NK-92 treated with Interleukin-12 subunit alpha and Interleukin-12 subunit beta, amount 100 ng/mL, for 24 hours (cell line): ENCODE measurements around the gene RAB3C.

Source experiments
- DNase-seq: peaks from one replicate; lab custom pipeline; 2025; lab: John Stamatoyannopoulos, UW

Gene RAB3C

DNA sequence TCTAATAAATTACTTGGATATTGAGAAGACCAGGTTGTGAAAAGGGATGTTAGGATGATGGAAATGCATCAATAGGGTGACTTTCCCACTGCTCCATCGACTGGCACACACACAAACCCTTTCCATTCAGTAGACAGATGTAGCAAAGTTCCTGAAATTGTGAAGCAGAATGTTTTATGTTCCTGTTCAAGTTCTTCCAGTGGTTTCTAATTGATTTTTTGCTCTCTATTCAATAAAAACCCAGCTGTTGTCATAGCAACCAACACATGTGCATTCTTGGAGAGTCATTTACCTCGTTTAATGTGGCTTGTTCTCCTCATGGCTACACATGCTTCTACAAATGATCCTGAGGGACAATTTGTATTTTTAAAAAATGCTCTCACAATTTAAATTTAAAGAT, 244.6 kb downstream of the RAB3C start:
- no peak for DNase-seq

DNA sequence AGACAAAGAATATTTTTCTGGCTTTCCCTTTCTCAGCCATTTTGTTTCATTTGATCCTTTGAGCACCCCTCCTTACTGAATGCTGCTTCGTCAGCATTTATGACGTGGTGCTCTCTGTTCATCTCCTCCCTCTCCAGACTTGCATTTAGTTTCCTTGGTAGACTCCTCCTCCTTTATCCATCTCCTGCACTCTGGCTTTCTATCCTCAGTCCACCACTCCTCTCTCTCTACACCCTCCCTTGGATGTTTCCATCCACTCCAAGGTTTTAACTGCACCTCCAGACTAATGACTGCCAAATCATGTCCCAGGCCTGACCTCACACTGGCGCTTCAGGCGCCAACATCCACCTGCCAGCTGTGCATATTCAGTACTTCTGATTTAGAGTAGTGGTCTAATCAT, 245.4 kb downstream of the RAB3C start:
- DNase-seq: no peak

DNA sequence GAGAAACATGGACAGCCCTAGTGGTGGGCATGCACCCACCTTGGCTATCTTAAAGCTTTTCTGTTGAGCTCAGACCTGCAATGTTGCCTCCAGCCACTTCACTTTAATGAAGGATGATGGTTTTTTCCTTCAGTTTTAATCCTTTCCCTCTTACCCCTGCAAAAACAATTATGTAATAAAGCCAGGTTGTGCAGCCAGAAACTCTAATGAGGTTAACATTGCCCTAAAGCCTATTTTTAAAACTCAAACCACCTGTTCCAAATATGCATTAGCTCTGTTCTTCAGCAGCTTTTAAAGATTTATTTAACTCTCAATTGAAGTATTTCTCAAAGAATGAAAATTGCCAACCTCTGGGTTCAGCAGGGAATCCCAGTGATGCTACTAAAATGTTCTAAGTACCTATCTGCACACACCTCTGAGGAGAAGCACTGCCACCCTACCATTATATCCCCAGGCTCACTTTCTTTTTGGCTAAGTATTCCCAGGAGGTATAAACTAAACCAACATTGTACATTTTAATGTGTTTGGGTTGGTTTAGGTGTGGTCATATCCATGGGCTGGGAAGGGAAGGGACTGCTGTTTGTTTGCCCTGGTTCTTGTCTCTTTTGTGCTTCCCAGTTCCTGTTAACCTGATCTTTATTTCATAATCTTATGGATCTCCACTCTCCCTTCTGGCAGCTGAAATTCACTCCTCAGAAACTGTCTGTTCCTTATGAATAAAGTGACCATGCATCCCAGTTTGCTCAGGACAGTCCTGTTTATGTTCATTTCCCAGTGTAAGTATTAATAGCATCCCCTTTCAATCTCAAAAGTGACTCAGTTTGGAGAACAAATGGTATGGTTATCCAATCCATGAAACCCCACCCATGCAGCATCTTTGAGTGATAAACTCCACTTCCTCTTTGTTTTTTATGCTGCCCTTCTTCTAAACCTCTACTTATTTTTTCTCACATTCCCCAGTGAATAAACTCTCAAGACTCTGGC, 251.7 kb downstream of the RAB3C start:
- no peak for DNase-seq

- DNase-seq: no peak
Measured at GRCh38 chr5:58836351-58836750, 253.5 kb downstream of the RAB3C start.

DNA sequence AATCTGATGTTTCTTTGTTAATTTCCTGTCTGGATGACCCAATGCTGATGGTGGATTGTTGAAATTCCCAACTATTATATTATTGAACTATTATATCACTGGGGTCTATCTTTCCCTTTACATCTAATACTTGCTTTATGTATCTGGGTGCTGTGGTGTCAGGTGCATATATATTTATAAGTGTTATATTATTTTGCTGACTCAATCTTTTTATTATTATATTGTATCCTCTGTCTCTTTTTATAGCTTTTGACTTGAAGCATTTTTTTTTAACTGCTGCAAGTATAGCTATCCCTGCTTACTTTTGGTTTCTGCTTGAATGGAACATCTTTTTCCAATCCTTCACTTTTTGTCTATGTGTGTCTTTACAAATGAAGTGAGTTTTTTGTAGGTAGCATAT, 255.9 kb downstream of the RAB3C start:
- no peak for DNase-seq

DNA sequence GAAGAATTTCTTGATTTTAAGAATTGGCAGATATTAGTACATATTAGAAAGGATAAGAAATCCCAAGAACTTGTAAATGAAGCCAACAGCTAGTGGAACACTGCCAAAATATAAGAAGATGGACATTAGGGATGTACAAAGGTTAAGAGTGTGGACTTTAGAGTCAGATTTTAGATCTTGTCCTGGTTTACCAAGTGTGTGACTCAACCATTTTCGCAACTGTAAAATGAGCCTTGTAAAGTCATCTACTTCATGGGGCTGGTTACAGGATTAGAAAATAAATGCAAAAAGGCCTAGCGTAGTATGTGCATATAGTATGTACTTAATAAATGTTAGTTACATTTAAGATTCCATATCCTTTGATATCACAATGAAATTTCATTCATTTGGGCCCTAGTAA, 260.0 kb downstream of the RAB3C start:
- DNase-seq: no peak

DNA sequence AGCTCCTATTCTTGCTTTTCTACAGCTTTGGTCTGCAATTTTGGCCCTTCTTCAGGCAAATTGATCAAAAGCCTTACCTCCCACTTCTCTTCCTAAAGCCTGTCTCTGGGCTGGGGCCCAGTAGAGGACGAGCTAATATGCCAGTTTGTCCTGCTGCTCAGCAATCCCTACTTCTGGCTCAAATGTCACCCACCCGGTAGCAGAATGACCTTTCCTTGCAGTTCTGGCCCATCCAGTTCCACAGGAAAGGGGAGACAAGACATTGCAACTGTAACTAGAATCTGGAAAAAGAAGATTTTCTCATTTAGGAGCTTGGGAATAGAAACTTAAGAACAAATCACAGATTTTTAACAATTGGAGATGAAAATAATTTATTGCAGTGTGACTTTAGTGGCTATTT, 261.5 kb downstream of the RAB3C start:
- DNase-seq: no peak

GRCh38 chr5:58847041-58847440, 264.2 kb downstream of the RAB3C start:
- no peak for DNase-seq

GRCh38 chr5:58849223-58849622, 266.3 kb downstream of the RAB3C start:
- no peak for DNase-seq

GRCh38 chr5:58849921-58850667, 267.2 kb downstream of the RAB3C start:
- no peak for DNase-seq

GRCh38 chr5:58851153-58851552, 268.3 kb downstream of the RAB3C start:
- no peak for DNase-seq

DNA sequence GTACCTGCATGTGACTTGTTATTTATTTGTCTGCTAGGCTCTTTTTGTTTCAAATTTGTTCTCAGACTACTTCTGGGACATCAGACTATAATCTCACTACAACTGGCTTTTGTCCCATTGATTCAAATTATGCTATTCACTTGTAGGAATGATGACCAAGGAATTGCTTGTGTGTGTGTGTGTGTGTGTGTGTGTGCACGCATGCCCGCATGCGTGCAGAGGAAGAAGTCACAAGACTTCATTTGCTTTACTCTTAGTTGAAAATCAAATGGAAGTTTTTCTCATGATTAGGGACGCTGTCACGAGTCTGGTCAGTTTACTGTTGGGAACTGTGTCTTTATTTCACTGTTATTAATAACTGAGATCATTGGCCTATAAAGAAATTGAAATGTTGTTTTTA, 268.7 kb downstream of the RAB3C start:
- no peak for DNase-seq

DNA sequence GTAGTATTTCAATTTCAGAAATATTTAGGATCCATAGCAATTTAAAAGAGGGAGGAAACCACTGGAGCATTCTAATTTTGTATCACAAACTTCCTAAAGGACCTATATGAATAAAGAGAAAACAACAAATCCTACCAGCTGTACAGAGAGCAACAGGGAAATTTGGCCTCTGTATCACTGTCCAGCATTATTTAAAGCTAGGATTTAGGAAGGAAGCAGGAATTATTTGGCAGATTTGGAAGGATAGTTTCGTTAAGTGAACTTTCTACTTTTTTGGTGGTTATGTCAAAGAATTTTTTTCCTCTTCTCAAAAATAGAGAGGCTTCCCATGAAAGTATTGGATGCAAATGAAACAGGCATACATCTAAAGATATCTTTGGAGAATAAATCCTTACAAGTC, 269.7 kb downstream of the RAB3C start:
- no peak for DNase-seq

- DNase-seq: no peak
Measured at GRCh38 chr5:58854441-58854840, 271.6 kb downstream of the RAB3C start.

- no peak for DNase-seq
Measured at GRCh38 chr5:58855851-58856739, 273.2 kb downstream of the RAB3C start.

DNA sequence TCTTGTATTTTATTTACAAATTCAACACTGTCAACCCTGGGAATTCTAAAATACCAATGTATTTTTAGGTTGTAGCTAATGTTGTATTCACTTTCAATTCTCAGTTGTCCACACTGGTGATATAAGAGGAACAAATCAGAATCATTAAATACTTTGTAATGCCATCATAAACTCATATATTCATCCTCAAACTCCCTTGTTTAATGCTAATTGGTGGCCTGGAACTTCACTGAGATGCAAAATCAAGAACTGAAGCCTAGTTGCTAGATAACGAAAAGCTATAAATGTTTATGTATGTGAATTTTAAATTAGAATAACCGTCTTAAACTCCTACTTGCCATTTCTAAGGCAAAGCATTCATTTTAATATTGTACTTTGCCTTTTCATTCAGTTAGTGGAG, 274.7 kb downstream of the RAB3C start:
- no peak for DNase-seq

DNA sequence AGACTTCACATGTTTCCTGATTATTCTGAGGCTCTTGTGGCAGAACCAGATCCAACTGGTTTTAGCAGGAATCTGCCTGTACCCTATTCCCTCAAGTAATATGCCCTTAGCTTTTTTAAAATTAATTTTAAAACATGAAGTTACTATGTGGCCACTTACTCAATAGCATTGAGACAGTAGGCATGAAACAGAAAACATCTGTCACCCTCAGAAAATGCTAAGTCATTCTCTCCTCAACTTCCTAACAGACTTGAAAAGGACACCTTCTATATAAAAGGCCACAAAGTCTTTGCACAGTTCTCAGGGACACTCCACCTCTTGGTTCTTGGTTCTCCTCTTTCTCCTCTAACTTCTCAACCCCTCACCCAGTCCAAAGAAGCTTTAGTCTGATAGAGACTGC, 277.8 kb downstream of the RAB3C start:
- DNase-seq: no peak

GRCh38 chr5:58868931-58869330, 286.1 kb downstream of the RAB3C start:
- DNase-seq: no peak

GRCh38 chr5:58871648-58872242, 288.9 kb downstream of the RAB3C start:
- no peak for DNase-seq

DNA sequence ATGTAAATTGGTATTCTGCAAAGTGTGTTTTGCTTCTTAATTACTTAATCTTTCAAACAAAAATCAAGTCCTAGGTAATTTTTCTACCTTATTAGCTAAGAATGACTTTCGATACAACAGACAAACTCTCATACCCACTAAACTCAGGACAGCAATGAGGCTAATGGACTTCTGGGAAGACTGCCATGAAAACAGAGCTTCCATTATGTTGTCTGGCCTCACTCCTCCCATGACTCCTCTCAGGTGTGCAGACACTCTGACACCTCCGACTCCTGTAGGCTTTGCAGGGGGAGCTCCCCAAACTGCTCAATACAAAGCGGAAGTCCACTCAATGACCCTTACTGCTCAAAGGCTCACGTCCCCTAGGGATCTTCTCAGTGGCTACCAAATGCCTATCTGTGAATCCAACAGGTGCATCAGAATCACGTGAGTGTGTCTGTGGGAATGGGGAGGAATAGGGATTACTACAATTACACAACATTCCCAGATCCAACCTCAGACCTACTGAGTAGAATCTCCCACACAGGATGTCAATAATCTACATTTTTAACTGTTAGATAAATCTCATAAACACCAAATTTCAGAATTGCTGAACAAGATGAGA, 289.9 kb downstream of the RAB3C start:
- DNase-seq: no peak

DNA sequence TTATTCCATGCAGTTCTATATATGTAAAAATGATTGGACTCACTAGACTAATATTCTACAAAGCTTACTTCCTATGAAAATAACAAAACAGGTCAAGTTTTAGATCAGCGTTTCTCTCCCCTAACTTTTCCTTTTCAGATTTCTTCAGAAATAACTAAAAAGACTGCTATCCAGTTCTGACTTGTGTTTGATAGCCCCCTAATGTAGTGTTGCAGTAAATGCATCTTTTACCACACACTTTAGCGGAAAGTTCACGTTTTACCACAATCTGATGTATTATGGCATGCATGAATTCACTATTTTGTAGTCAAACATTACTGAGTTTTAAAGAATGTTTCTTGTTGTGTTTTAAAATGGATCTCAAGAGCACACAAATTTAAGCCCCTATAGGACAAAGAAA, 292.7 kb downstream of the RAB3C start:
- no peak for DNase-seq
